Trophoblast cell (in vitro differentiated cells and primary cell): Measurements from ENCODE around the gene TBCCD1.

ENCODE experiments used
- DNase-seq, 2 donors: peaks; one replicate each; pipeline ENCODE4 v3.0.0-alpha.2; 2016
- H2AFZ ChIP-seq: 2 replicates; pipeline ENCODE4 v1.6.1; 2013; ENCODE audit warnings: low read length, moderate library complexity, mild to moderate bottlenecking; ENCODE audit not compliant: insufficient read depth, poor library complexity
- H2AK5ac ChIP-seq: 2 replicates; pipeline ENCODE4 v1.6.1; 2013; ENCODE audit warnings: mild to moderate bottlenecking, low read length
- H2BK120ac ChIP-seq: 2 replicates; pipeline ENCODE4 v1.6.1; 2013; ENCODE audit warnings: low read length, mild to moderate bottlenecking, moderate library complexity; ENCODE audit not compliant: insufficient read depth, poor library complexity
- H2BK12ac ChIP-seq: 2 replicates; pipeline ENCODE4 v1.6.1; 2013; ENCODE audit warnings: mild to moderate bottlenecking, low read length, moderate library complexity
- H2BK5ac ChIP-seq: 2 replicates; pipeline ENCODE4 v1.6.1; 2013; ENCODE audit warnings: low read length, low read depth, moderate library complexity, mild to moderate bottlenecking; ENCODE audit not compliant: poor library complexity
- H3K14ac ChIP-seq: 2 replicates; pipeline ENCODE4 v1.6.1; 2013; ENCODE audit warnings: mild to moderate bottlenecking, low read length
- H3K18ac ChIP-seq: 2 replicates; pipeline ENCODE4 v1.6.1; 2013; ENCODE audit warnings: mild to moderate bottlenecking, low read length
- H3K23ac ChIP-seq: 2 replicates; pipeline ENCODE4 v1.6.1; 2013; ENCODE audit warnings: low read length
- H3K27ac ChIP-seq: 2 replicates; pipeline ENCODE4 v1.5.1; 2013; ENCODE audit warnings: low read depth, mild to moderate bottlenecking, inconsistent platforms, low read length, moderate library complexity
- H3K27me3 ChIP-seq: 2 replicates; pipeline ENCODE4 v1.6.1; 2013; ENCODE audit warnings: inconsistent platforms, mild to moderate bottlenecking, low read length, moderate library complexity; ENCODE audit not compliant: insufficient read depth
- H3K36me3 ChIP-seq, 2 experiments: 1 replicate in 1 of 2; 2 replicates in 1 of 2; pipeline ENCODE4 v1.6.1; 2013; ENCODE audit warnings: low read length in 2 of 2, mild to moderate bottlenecking in 2 of 2, moderate library complexity in 1 of 2; ENCODE audit not compliant: insufficient read depth in 2 of 2, control insufficient read depth in 1 of 2
- H3K4ac ChIP-seq: 2 replicates; pipeline ENCODE4 v1.6.1; 2013; ENCODE audit warnings: low read depth, mild to moderate bottlenecking, low read length, moderate library complexity
- H3K4me1 ChIP-seq, 2 experiments: 1 replicate in 1 of 2; 2 replicates in 1 of 2; pipeline ENCODE4 v1.6.1; 2013; ENCODE audit warnings: low read length in 2 of 2, mild to moderate bottlenecking in 2 of 2, moderate library complexity in 1 of 2; ENCODE audit not compliant: insufficient read depth in 2 of 2, control insufficient read depth in 1 of 2
- H3K4me2 ChIP-seq: 2 replicates; pipeline ENCODE4 v1.6.1; 2013; ENCODE audit warnings: inconsistent platforms, mild to moderate bottlenecking, low read length, moderate library complexity
- H3K4me3 ChIP-seq: 2 replicates; pipeline ENCODE4 v1.5.1; 2013; ENCODE audit warnings: mild to moderate bottlenecking, low read depth, low read length, inconsistent platforms
- H3K79me1 ChIP-seq: one replicate; pipeline ENCODE4 v1.6.1; 2013; ENCODE audit warnings: low read length
- H3K79me2 ChIP-seq: 2 replicates; pipeline ENCODE4 v1.6.1; 2013; ENCODE audit warnings: low read length, mild to moderate bottlenecking; ENCODE audit not compliant: control insufficient read depth, insufficient read depth, poor library complexity
- H3K9ac ChIP-seq: 2 replicates; pipeline ENCODE4 v1.6.1; 2013; ENCODE audit warnings: mild to moderate bottlenecking, low read length
- H3K9me3 ChIP-seq: 2 replicates; pipeline ENCODE4 v1.6.1; 2013; ENCODE audit warnings: low read depth, mild to moderate bottlenecking, control low read depth, inconsistent platforms, low read length; ENCODE audit not compliant: insufficient read depth
- H4K12ac ChIP-seq: 2 replicates; pipeline ENCODE4 v1.6.1; 2013; ENCODE audit warnings: low read depth, mild to moderate bottlenecking, low read length, moderate library complexity
- H4K8ac ChIP-seq: 2 replicates; pipeline ENCODE4 v1.6.1; 2013; ENCODE audit warnings: low read depth, mild to moderate bottlenecking, low read length, moderate library complexity
- H4K91ac ChIP-seq: one replicate; pipeline ENCODE4 v1.6.1; 2013; ENCODE audit warnings: low read depth, mild to moderate bottlenecking, low read length, moderate library complexity
- WGBS: extraction: QIAGEN DNeasy Blood & Tissue Kit; methylation state at CpG from one replicate; pipeline ENCODE4 v1.1.7; 2013; ENCODE audit warnings: missing lambda C conversion rate; ENCODE audit not compliant: insufficient read length, insufficient coverage; ENCODE audit errors: extremely low coverage; 5-methylcytosine and 5-hydroxymethylcytosine counted together

TBCCD1 gene

GRCh38 chr3:186549497-186549896 lies 17.6 kb downstream of the TBCCD1 start:
- Histone ChIP-seq H3K36me3 (peaks cover 6 to 11% of the 10 kb centered on the region in 2 experiments), H3K4me1 (no peaks in the 10 kb centered on the region), H4K12ac (no peak overlapping the region), H2BK12ac (no peak overlapping the region), H2AFZ (no peak overlapping the region), H3K23ac (no peak overlapping the region), H3K9me3 (no peaks in the 10 kb centered on the region), H3K27ac (no peak overlapping the region), H2BK5ac (no peak overlapping the region), H4K8ac (no peak overlapping the region), H2BK120ac (no peak overlapping the region), H2AK5ac (no peak overlapping the region), H3K4me2 (no peak overlapping the region), H3K4ac (no peak overlapping the region), H3K14ac (no peak overlapping the region), H3K27me3 (no peaks in the 10 kb centered on the region), H4K91ac (no peak overlapping the region), H3K79me2 (no peaks in the 10 kb centered on the region), H3K79me1 (no peaks in the 10 kb centered on the region), H3K4me3 (no peak overlapping the region), H3K9ac (no peak overlapping the region), H3K18ac (no peak overlapping the region)
- DNase-seq: no peak
- no CpG with 5 or more reads among the region's 3 CpGs for WGBS

- Histone ChIP-seq H3K27me3 (no peaks in the 10 kb centered on the region), H3K4me3 (no peak within 1 kb of the TSS), H3K9ac (no peak within 1 kb of the TSS), H4K91ac (no peak within 1 kb of the TSS), H3K4ac (no peak within 1 kb of the TSS), H3K79me1 (no peaks in the 10 kb centered on the region), H2AFZ (no peak within 1 kb of the TSS), H3K4me2 (no peak within 1 kb of the TSS), H2BK12ac (no peak within 1 kb of the TSS), H3K9me3 (no peaks in the 10 kb centered on the region), H4K8ac (no peak within 1 kb of the TSS), H2BK5ac (no peak within 1 kb of the TSS), H3K36me3 (peaks cover 0 to 4% of the 10 kb centered on the region in 2 experiments), H2BK120ac (no peak within 1 kb of the TSS), H3K14ac (no peak within 1 kb of the TSS), H4K12ac (no peak within 1 kb of the TSS), H3K27ac (no peak within 1 kb of the TSS), H3K23ac (no peak within 1 kb of the TSS), H3K4me1 (no peaks in the 10 kb centered on the region), H3K79me2 (no peaks in the 10 kb centered on the region), H2AK5ac (no peak within 1 kb of the TSS), H3K18ac (no peak within 1 kb of the TSS)
- WGBS: no CpG with 5 or more reads among the region's 2 CpGs
- no peak for DNase-seq
Measured at GRCh38 chr3:186544281-186544680, 22.9 kb downstream of the TBCCD1 start, which contains the start of gene CRYGS. TSS of gene CRYGS (minus strand) at chr3:186544380. CDS start at chr3:186544326, 54 bp downstream.

GRCh38 chr3:186540835-186541226 lies 26.3 kb downstream of the TBCCD1 start:
- H2AFZ ChIP-seq: no peak overlapping the region
- no peaks in the 10 kb centered on the region for H3K36me3 ChIP-seq
- no peak overlapping the region for H2AK5ac ChIP-seq
- H4K8ac ChIP-seq: no peak overlapping the region
- no peaks in the 10 kb centered on the region for H3K9me3 ChIP-seq
- H3K27me3 ChIP-seq: no peaks in the 10 kb centered on the region
- no peak overlapping the region for H2BK12ac ChIP-seq
- H3K79me1 ChIP-seq: no peaks in the 10 kb centered on the region
- no peak overlapping the region for H3K27ac ChIP-seq
- H3K23ac ChIP-seq: no peak overlapping the region
- H3K14ac ChIP-seq: no peak overlapping the region
- H3K4me2 ChIP-seq: no peak overlapping the region
- H2BK5ac ChIP-seq: no peak overlapping the region
- H3K4me1 ChIP-seq: no peaks in the 10 kb centered on the region
- H3K18ac ChIP-seq: no peak overlapping the region
- H4K91ac ChIP-seq: no peak overlapping the region
- no peaks in the 10 kb centered on the region for H3K79me2 ChIP-seq
- H4K12ac ChIP-seq: no peak overlapping the region
- H2BK120ac ChIP-seq: no peak overlapping the region
- no CpG with 5 or more reads among the region's 2 CpGs for WGBS
- H3K9ac ChIP-seq: no peak overlapping the region
- no peak overlapping the region for H3K4ac ChIP-seq
- peak; percentile 6 to 18 for DNase-seq
- H3K4me3 ChIP-seq: no peak overlapping the region

- no peaks in the 10 kb centered on the region for H3K4me1 ChIP-seq
- H2BK12ac ChIP-seq: no peak overlapping the region
- peak; percentile 67 to 95 for DNase-seq
- H2BK120ac ChIP-seq: no peak overlapping the region
- WGBS: no CpG with 5 or more reads among the region's 8 CpGs
- H3K9me3 ChIP-seq: no peaks in the 10 kb centered on the region
- no peak overlapping the region for H2BK5ac ChIP-seq
- no peak overlapping the region for H3K9ac ChIP-seq
- H3K27me3 ChIP-seq: no peaks in the 10 kb centered on the region
- no peak overlapping the region for H3K4me3 ChIP-seq
- no peak overlapping the region for H4K12ac ChIP-seq
- no peak overlapping the region for H2AK5ac ChIP-seq
- no peak overlapping the region for H3K4ac ChIP-seq
- H3K14ac ChIP-seq: no peak overlapping the region
- no peak overlapping the region for H4K91ac ChIP-seq
- H3K4me2 ChIP-seq: no peak overlapping the region
- H2AFZ ChIP-seq: no peak overlapping the region
- H4K8ac ChIP-seq: no peak overlapping the region
- H3K23ac ChIP-seq: no peak overlapping the region
- H3K36me3 ChIP-seq: no peaks in the 10 kb centered on the region
- H3K27ac ChIP-seq: no peak overlapping the region
- H3K18ac ChIP-seq: no peak overlapping the region
- H3K79me1 ChIP-seq: no peaks in the 10 kb centered on the region
- H3K79me2 ChIP-seq: no peaks in the 10 kb centered on the region
Measured at GRCh38 chr3:186540221-186540834, 26.8 kb downstream of the TBCCD1 start.
